ENCODE results near the gene NDUFA11. TPM values are rescaled to one million over a fixed set of nuclear protein-coding genes. Genes with fewer than 3 reads are reported as not detected.

Gene NDUFA11
- total RNA-seq, 4 donors from 2014 or later: 80.9 to 245 (median 174) TPM

Other genes starting within 250 kb of the NDUFA11 start
- gene MICOS13, start 223.3 kb downstream of the NDUFA11 start, total RNA-seq: 10 to 100 TPM; 37.2 to 67.1 (median 58.1) TPM
- gene HSD11B1L, start 222.8 kb downstream of the NDUFA11 start, total RNA-seq: 10 to 100 TPM; 11.6 to 19.0 (median 15.1) TPM
- 100 to 1,000 TPM; 420 to 822 (median 688) TPM for gene RPL36, start 213.5 kb downstream of the NDUFA11 start, total RNA-seq
- gene LONP1, start 183.6 kb downstream of the NDUFA11 start, total RNA-seq: 10 to 100 TPM; 42.1 to 57.4 (median 47.7) TPM
- gene CATSPERD, start 183.2 kb downstream of the NDUFA11 start, total RNA-seq: under 1 TPM in 1 of 4 donors, not detected in 3; 0.24 TPM
- 1 to 10 TPM; 2.0 to 5.1 (median 3.6) TPM for gene PRR22, start 119.0 kb downstream of the NDUFA11 start, total RNA-seq
- 10 to 100 TPM; 28.8 to 58.5 (median 43.8) TPM for gene DUS3L, start 112.6 kb downstream of the NDUFA11 start, total RNA-seq
- 1 to 10 TPM; 3.7 to 9.1 (median 6.6) TPM for gene NRTN, start 98.7 kb downstream of the NDUFA11 start, total RNA-seq
- gene FUT6, start 64.1 kb downstream of the NDUFA11 start, total RNA-seq: 1 to 10 TPM in 1 of 4 donors, under 1 TPM in 1, not detected in 2; 0.25 to 1.4 TPM
- 1 to 10 TPM in 3 of 4 donors, under 1 TPM in 1; 0.93 to 3.6 (median 1.4) TPM for gene FUT3, start 52.3 kb downstream of the NDUFA11 start, total RNA-seq
- under 1 TPM in 1 of 4 donors, not detected in 3; 0.23 TPM for gene FUT5, start 33.2 kb downstream of the NDUFA11 start, total RNA-seq
- 10 to 100 TPM in 2 of 4 donors, 1 to 10 TPM in 2; 7.4 to 15.4 (median 12.0) TPM for gene VMAC, start 1.1 kb upstream of the NDUFA11 start, total RNA-seq
- gene CAPS, start 10.5 kb upstream of the NDUFA11 start, total RNA-seq: 10 to 100 TPM in 2 of 4 donors, 1 to 10 TPM in 2; 7.2 to 36.5 (median 10.0) TPM
- gene RANBP3, start 74.3 kb upstream of the NDUFA11 start, total RNA-seq: 10 to 100 TPM; 55.6 to 85.0 (median 78.0) TPM
- 10 to 100 TPM; 28.8 to 62.0 (median 43.5) TPM for gene RFX2, start 206.7 kb upstream of the NDUFA11 start, total RNA-seq
- not detected for gene ACSBG2, start 231.9 kb upstream of the NDUFA11 start, total RNA-seq

Data from suprapubic skin (tissue), 4 donors.